Measurements from ENCODE around the gene DBNL. TPM values are rescaled to one million over a fixed set of nuclear protein-coding genes. Genes with fewer than 3 reads are reported as not detected.

Gene DBNL
- total and polyA plus RNA-seq, 9 donors = 22.0 to 91.1 (median 66.0) TPM

- no peaks in the 10 kb centered on the region for H3K27me3 ChIP-seq
- peaks cover 24% of the 10 kb centered on the region for H3K4me1 ChIP-seq (ENCODE audit: insufficient read depth)
- TF ChIP-seq EP300 (IDR thresholded peaks at IDR 0.05) = no peak
- TF ChIP-seq, protein P1, sequence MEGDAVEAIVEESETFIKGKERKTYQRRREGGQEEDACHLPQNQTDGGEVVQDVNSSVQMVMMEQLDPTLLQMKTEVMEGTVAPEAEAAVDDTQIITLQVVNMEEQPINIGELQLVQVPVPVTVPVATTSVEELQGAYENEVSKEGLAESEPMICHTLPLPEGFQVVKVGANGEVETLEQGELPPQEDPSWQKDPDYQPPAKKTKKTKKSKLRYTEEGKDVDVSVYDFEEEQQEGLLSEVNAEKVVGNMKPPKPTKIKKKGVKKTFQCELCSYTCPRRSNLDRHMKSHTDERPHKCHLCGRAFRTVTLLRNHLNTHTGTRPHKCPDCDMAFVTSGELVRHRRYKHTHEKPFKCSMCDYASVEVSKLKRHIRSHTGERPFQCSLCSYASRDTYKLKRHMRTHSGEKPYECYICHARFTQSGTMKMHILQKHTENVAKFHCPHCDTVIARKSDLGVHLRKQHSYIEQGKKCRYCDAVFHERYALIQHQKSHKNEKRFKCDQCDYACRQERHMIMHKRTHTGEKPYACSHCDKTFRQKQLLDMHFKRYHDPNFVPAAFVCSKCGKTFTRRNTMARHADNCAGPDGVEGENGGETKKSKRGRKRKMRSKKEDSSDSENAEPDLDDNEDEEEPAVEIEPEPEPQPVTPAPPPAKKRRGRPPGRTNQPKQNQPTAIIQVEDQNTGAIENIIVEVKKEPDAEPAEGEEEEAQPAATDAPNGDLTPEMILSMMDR (IDR thresholded peaks at IDR 0.05) = no peak
- no peak for TF ChIP-seq POLR2A (IDR thresholded peaks at IDR 0.05)
- no peak for DNase-seq
- H3K4me3 ChIP-seq = no peak overlapping the region
- WGBS, 3 donors = 93 to 99% (median 94%) methylated on average over 3 of the region's 3 CpGs
- no peaks in the 10 kb centered on the region for H3K9me3 ChIP-seq
- no peaks in the 10 kb centered on the region for H3K36me3 ChIP-seq
- H3K27ac ChIP-seq = peak overlapping the region; percentile 60 to 92
- intact Hi-C loops (cut with DNase I) = no loop called here
These were observed 42.1 kb downstream of the DBNL start for GRCh38 chr7:44086627-44087026.

DNA sequence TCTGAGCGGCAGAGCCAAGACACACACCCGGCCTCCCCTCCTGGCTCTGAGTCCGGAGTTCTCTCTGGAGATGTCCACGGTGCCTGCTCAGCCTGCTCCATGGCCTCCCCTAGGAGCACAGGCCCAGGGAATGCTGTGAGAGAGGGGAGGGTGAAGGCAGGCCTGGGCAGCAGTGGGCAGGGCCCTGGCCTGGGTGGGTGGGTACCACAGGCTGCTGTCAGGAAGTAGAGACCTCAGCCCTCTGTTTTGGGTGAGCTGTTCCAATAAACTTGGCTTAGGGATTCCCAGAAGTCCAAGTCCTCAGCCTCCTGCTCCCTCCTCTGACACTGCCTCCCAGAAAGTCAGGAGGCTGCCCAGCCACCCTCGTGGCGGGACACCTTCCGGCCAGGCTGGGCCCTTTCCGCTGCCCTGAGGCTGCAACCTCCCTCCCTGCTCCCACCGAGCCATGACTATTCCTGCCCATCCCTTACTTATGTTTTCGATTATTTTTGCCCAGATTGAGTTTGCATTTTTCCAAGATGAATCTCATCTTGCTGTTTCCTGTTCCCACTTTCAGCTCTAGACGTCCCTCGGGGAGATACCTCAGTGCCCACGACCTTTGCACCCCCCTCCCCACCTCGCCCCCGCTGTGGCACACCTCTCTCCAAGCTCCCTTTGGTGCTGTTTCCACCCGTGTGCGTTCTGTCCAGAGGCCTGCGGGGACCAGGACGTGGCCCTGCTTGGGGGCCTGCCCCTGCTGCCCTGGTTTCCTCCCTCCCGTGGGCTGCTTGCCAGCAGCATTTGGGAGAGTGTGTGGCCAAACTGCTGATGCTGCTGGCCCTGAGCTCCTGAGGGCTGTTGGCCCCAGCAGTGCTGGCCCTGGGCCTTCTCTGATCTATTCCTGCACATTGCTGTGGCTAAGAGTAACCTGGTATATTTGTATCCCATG is 43.7 kb downstream of the DBNL start:
- TF ChIP-seq POLR2A (IDR thresholded peaks at IDR 0.05) (no peak), EP300 (IDR thresholded peaks at IDR 0.05) (no peak)
- TF ChIP-seq, protein P1 (IDR thresholded peaks at IDR 0.05) = no peak
- Histone ChIP-seq H3K36me3 (no peaks in the 10 kb centered on the region), H3K4me1 (ENCODE audit: insufficient read depth) (peaks cover 24% of the 10 kb centered on the region), H3K9me3 (no peaks in the 10 kb centered on the region), H3K27ac (peak overlapping the region; percentile 80 to 92), H3K27me3 (no peaks in the 10 kb centered on the region), H3K4me3 (no peak overlapping the region)
- 5 to 8% (median 6%) methylated on average over 20 of the region's 20 CpGs for WGBS, 3 donors
- intact Hi-C loops (cut with DNase I) = no loop called here
- peak; percentile 80 to 90 (median 86) for DNase-seq

DNA sequence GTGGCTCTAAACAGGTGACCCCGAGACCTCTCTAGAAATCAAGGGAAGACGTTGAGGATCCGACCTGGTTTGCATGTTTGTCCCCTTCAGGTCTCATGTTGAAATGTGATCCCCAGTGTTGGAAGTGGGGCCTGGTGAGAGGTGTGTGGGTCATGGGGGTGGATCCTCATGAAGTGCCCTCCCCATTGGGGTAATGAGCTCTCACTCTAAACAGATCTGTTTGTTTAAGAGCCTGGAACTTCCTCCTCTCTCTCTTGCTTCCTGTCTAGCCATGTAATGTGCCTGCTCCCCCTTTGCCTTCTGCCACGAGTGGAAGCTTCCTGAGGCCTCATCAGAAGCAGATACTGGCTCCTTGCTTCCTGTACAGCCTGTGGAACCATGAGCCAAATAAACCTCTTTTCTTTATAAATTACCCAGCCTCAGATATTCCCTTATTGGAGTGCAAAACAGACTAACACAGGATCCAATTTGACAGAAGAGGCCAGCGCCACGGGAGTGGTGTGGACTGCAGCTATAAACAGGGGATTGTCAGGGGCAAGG is 48.7 kb downstream of the DBNL start:
- H3K27ac ChIP-seq = no peak overlapping the region
- H3K4me1 ChIP-seq (ENCODE audit: insufficient read depth) = peaks cover 24% of the 10 kb centered on the region
- TF ChIP-seq, protein P1 (IDR thresholded peaks at IDR 0.05) = no peak
- TF ChIP-seq POLR2A (IDR thresholded peaks at IDR 0.05) = no peak
- TF ChIP-seq EP300 (IDR thresholded peaks at IDR 0.05) = no peak
- intact Hi-C loops (cut with DNase I) = no loop called here
- WGBS, 3 donors = 86 to 89% (median 88%) methylated on average over 6 of the region's 6 CpGs
- no peaks in the 10 kb centered on the region for H3K27me3 ChIP-seq
- no peak for DNase-seq
- no peak overlapping the region for H3K4me3 ChIP-seq
- no peaks in the 10 kb centered on the region for H3K36me3 ChIP-seq
- H3K9me3 ChIP-seq = no peaks in the 10 kb centered on the region

DNA sequence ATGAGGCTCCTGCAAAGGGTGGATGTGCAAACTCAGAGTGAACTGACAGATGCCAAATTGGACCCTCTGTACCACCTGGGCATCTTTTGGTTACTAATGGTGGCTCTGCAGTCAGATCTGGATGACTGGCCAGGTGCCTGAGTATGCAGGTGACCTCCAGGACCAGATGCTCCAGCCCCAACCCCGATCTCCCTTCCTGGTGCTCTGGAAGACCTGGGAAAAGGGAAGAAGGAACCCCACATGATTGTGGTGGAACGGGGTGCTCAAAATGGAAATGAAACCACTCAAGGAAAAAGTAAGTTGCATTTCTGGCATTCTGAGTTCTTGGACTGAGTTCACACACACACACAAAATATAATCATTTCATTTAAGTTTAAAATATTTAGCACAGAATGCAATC is 49.9 kb downstream of the DBNL start:
- no peak overlapping the region for H3K4me3 ChIP-seq
- peaks cover 18% of the 10 kb centered on the region for H3K4me1 ChIP-seq (ENCODE audit: insufficient read depth)
- peak overlapping the region in 1 of 2 donors; percentile 38 for H3K27ac ChIP-seq
- TF ChIP-seq, protein P1 (IDR thresholded peaks at IDR 0.05) = no peak
- TF ChIP-seq POLR2A (IDR thresholded peaks at IDR 0.05) = no peak
- TF ChIP-seq EP300 (IDR thresholded peaks at IDR 0.05) = no peak
- H3K9me3 ChIP-seq = no peaks in the 10 kb centered on the region
- no peaks in the 10 kb centered on the region for H3K27me3 ChIP-seq
- no peak for DNase-seq
- no peaks in the 10 kb centered on the region for H3K36me3 ChIP-seq
- 5 to 11% (median 8%) methylated on average over 2 of the region's 2 CpGs for WGBS, 3 donors
- intact Hi-C loops (cut with DNase I) = no loop called here
